ENCODE measurements around the gene LCE3E.

Gene LCE3E

DNA sequence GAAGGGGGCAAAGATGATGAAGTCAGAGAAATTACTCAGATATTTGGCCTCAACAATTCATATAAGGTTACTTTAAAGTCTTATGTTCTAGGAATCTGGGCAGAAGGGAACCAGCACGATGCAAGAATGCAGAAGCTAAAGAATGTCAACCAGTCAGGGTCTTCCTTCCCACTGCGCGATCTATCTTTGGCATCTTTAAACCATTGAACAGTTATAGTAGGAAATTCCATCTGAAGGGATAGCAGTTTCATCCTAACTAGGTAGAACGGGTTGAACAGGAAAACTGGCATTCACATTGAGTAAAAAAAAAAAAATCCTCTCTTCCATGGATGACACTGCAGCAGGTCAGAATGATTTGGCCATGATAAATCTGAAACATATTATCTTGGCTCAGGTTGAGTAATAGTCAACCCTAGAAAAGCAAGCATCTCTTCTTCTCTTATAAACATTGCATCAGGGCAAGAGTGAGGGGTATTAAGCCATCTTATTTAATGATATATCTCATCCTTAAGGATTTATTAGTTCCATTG is 46.0 kb downstream of the LCE3E start:
- Histone ChIP-seq H4K20me1 (ENCODE audit: control insufficient read depth, insufficient read depth, low read depth, low read length) (no peaks in the 10 kb centered on the region), H3K9me3 (ENCODE audit: control insufficient read depth, insufficient read depth, low read length) (no peaks in the 10 kb centered on the region), H3K4me1 (ENCODE audit: control insufficient read depth, low read length) (no peaks in the 10 kb centered on the region), H3K27ac (ENCODE audit: low read depth, low read length) (no peak overlapping the region), H3K79me2 (ENCODE audit: control insufficient read depth, low read length) (no peaks in the 10 kb centered on the region), H3K4me2 (ENCODE audit: low read length) (no peak overlapping the region), H3K9me2 (replicated peaks; ENCODE audit: control insufficient read depth, low read length) (no peaks in the 10 kb centered on the region), H3K36me3 (ENCODE audit: control insufficient read depth, low read length) (no peaks in the 10 kb centered on the region), H3K4me3 (ENCODE audit: low read length) (no peak overlapping the region), H3K27me3 (ENCODE audit: control insufficient read depth, low read length) (no peaks in the 10 kb centered on the region), H3F3A (ENCODE audit: control insufficient read depth, insufficient read depth) (no peaks in the 10 kb centered on the region)
- TF ChIP-seq, protein P1, sequence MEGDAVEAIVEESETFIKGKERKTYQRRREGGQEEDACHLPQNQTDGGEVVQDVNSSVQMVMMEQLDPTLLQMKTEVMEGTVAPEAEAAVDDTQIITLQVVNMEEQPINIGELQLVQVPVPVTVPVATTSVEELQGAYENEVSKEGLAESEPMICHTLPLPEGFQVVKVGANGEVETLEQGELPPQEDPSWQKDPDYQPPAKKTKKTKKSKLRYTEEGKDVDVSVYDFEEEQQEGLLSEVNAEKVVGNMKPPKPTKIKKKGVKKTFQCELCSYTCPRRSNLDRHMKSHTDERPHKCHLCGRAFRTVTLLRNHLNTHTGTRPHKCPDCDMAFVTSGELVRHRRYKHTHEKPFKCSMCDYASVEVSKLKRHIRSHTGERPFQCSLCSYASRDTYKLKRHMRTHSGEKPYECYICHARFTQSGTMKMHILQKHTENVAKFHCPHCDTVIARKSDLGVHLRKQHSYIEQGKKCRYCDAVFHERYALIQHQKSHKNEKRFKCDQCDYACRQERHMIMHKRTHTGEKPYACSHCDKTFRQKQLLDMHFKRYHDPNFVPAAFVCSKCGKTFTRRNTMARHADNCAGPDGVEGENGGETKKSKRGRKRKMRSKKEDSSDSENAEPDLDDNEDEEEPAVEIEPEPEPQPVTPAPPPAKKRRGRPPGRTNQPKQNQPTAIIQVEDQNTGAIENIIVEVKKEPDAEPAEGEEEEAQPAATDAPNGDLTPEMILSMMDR (IDR thresholded peaks at IDR 0.05; ENCODE audit: low read depth, low read length, poor library complexity, severe bottlenecking): no peak
- no peak for TF ChIP-seq EZH2phosphoT487 (IDR thresholded peaks at IDR 0.05; ENCODE audit: borderline replicate concordance, low read length)

- no peak overlapping the region for H3K4me3 ChIP-seq (ENCODE audit: low read length)
- TF ChIP-seq, protein P1 (IDR thresholded peaks at IDR 0.05; ENCODE audit: low read depth, low read length, poor library complexity, severe bottlenecking): no peak
- no peak for TF ChIP-seq EZH2phosphoT487 (IDR thresholded peaks at IDR 0.05; ENCODE audit: borderline replicate concordance, low read length)
- no peaks in the 10 kb centered on the region for H3K9me2 ChIP-seq (replicated peaks; ENCODE audit: control insufficient read depth, low read length)
- H3K36me3 ChIP-seq (ENCODE audit: control insufficient read depth, low read length): no peaks in the 10 kb centered on the region
- H3K4me2 ChIP-seq (ENCODE audit: low read length): no peak overlapping the region
- no peaks in the 10 kb centered on the region for H3F3A ChIP-seq (ENCODE audit: control insufficient read depth, insufficient read depth)
- H3K27ac ChIP-seq (ENCODE audit: low read depth, low read length): no peak overlapping the region
- H3K9me3 ChIP-seq (ENCODE audit: control insufficient read depth, insufficient read depth, low read length): no peaks in the 10 kb centered on the region
- no peaks in the 10 kb centered on the region for H3K4me1 ChIP-seq (ENCODE audit: control insufficient read depth, low read length)
- no peaks in the 10 kb centered on the region for H4K20me1 ChIP-seq (ENCODE audit: control insufficient read depth, insufficient read depth, low read depth, low read length)
- H3K79me2 ChIP-seq (ENCODE audit: control insufficient read depth, low read length): no peaks in the 10 kb centered on the region
- H3K27me3 ChIP-seq (ENCODE audit: control insufficient read depth, low read length): no peaks in the 10 kb centered on the region
Measured at GRCh38 chr1:152519851-152520250, 46.7 kb downstream of the LCE3E start.

GRCh38 chr1:152517237-152517811 is 49.3 kb downstream of the LCE3E start:
- Histone ChIP-seq H3K27me3 (ENCODE audit: control insufficient read depth, low read length) (no peaks in the 10 kb centered on the region), H3K4me2 (ENCODE audit: low read length) (no peak overlapping the region), H3F3A (ENCODE audit: control insufficient read depth, insufficient read depth) (no peaks in the 10 kb centered on the region), H3K4me3 (ENCODE audit: low read length) (no peak overlapping the region), H3K9me3 (ENCODE audit: control insufficient read depth, insufficient read depth, low read length) (no peaks in the 10 kb centered on the region), H3K4me1 (ENCODE audit: control insufficient read depth, low read length) (no peaks in the 10 kb centered on the region), H4K20me1 (ENCODE audit: control insufficient read depth, insufficient read depth, low read depth, low read length) (no peaks in the 10 kb centered on the region), H3K36me3 (ENCODE audit: control insufficient read depth, low read length) (no peaks in the 10 kb centered on the region), H3K9me2 (replicated peaks; ENCODE audit: control insufficient read depth, low read length) (no peaks in the 10 kb centered on the region), H3K27ac (ENCODE audit: low read depth, low read length) (no peak overlapping the region), H3K79me2 (ENCODE audit: control insufficient read depth, low read length) (no peaks in the 10 kb centered on the region)
- TF ChIP-seq EZH2phosphoT487 (IDR thresholded peaks at IDR 0.05; ENCODE audit: borderline replicate concordance, low read length): no peak
- TF ChIP-seq, protein P1 (IDR thresholded peaks at IDR 0.05; ENCODE audit: low read depth, low read length, poor library complexity, severe bottlenecking): no peak
